ENCODE measurements around the gene INS.

INS gene

GRCh38 chr11:2142762-2143202 is 18.2 kb downstream of the INS start:
- Mint-ChIP-seq H3K9me3 (no peaks in the 10 kb centered on the region), H3K36me3 (no peaks in the 10 kb centered on the region), H3K27ac (peak overlapping the region; percentile 46), H3K4me3 (no peak overlapping the region), H3K27me3 (peaks cover 31% of the 10 kb centered on the region), H3K4me1 (peaks cover 4% of the 10 kb centered on the region)
- DNase-seq (ENCODE audit: low spot score in 2 of 2) (no peak), ATAC-seq (ENCODE audit: low read depth) (peak; percentile 15)

- Mint-ChIP-seq H3K4me1 (peaks cover 8% of the 10 kb centered on the region), H3K9me3 (no peaks in the 10 kb centered on the region), H3K27ac (no peak overlapping the region), H3K27me3 (peaks cover 35% of the 10 kb centered on the region), H3K4me3 (no peak overlapping the region), H3K36me3 (no peaks in the 10 kb centered on the region)
- DNase-seq (ENCODE audit: low spot score in 2 of 2) = no peak
- no peak for ATAC-seq (ENCODE audit: low read depth)
These were observed 18.7 kb downstream of the INS start for GRCh38 chr11:2142300-2142759.

- H3K9me3 Mint-ChIP-seq = no peaks in the 10 kb centered on the region
- no peaks in the 10 kb centered on the region for H3K36me3 Mint-ChIP-seq
- peaks cover 35% of the 10 kb centered on the region for H3K27me3 Mint-ChIP-seq
- peak overlapping the region; percentile 47 for H3K27ac Mint-ChIP-seq
- ATAC-seq (ENCODE audit: low read depth) = no peak
- no peak for DNase-seq (ENCODE audit: low spot score in 2 of 2)
- no peak overlapping the region for H3K4me3 Mint-ChIP-seq
- peaks cover 14% of the 10 kb centered on the region for H3K4me1 Mint-ChIP-seq
These were observed 20.3 kb downstream of the INS start for GRCh38 chr11:2140411-2141400.

GRCh38 chr11:2139621-2140337 is 21.2 kb downstream of the INS start:
- H3K27ac Mint-ChIP-seq = no peak overlapping the region
- H3K4me1 Mint-ChIP-seq = peaks cover 14% of the 10 kb centered on the region
- H3K27me3 Mint-ChIP-seq = peaks cover 36% of the 10 kb centered on the region
- H3K9me3 Mint-ChIP-seq = no peaks in the 10 kb centered on the region
- no peak overlapping the region for H3K4me3 Mint-ChIP-seq
- DNase-seq (ENCODE audit: low spot score in 2 of 2) = no peak
- no peak for ATAC-seq (ENCODE audit: low read depth)
- H3K36me3 Mint-ChIP-seq = no peaks in the 10 kb centered on the region

- peaks cover 14% of the 10 kb centered on the region for H3K4me1 Mint-ChIP-seq
- peak within 1 kb of the TSS; percentile 69 for H3K27ac Mint-ChIP-seq
- peaks cover 36% of the 10 kb centered on the region for H3K27me3 Mint-ChIP-seq
- H3K9me3 Mint-ChIP-seq = no peaks in the 10 kb centered on the region
- no peaks in the 10 kb centered on the region for H3K36me3 Mint-ChIP-seq
- H3K4me3 Mint-ChIP-seq = peak within 1 kb of the TSS; percentile 83
- DNase-seq (ENCODE audit: low spot score in 2 of 2) = no peak
- ATAC-seq (ENCODE audit: low read depth) = peak; percentile 38
These were observed 21.9 kb downstream of the INS start, which contains the start of gene IGF2 for GRCh38 chr11:2139123-2139521. Gene IGF2 (minus strand): TSS chr11:2139389. CDS start chr11:2135523, 3,866 bp downstream.

- peak overlapping the region; percentile 69 for H3K27ac Mint-ChIP-seq
- DNase-seq (ENCODE audit: low spot score in 2 of 2) = no peak
These were observed 22.4 kb downstream of the INS start for GRCh38 chr11:2138431-2139122.

GRCh38 chr11:2138068-2138430 is 23.0 kb downstream of the INS start:
- Mint-ChIP-seq H3K9me3 (no peaks in the 10 kb centered on the region), H3K27ac (peak overlapping the region; percentile 69), H3K4me3 (peak overlapping the region; percentile 83), H3K36me3 (no peaks in the 10 kb centered on the region), H3K4me1 (peaks cover 14% of the 10 kb centered on the region), H3K27me3 (peaks cover 39% of the 10 kb centered on the region)
- no peak for ATAC-seq (ENCODE audit: low read depth)
- no peak for DNase-seq (ENCODE audit: low spot score in 2 of 2)

More at GRCh38 chr11:2138431-2139122, 22.4 kb downstream of the INS start:
- Mint-ChIP-seq H3K9me3 (no peaks in the 10 kb centered on the region), H3K4me3 (peak overlapping the region; percentile 83), H3K36me3 (no peaks in the 10 kb centered on the region), H3K27me3 (peaks cover 37% of the 10 kb centered on the region), H3K4me1 (peaks cover 14% of the 10 kb centered on the region)
- peak; percentile 10 for ATAC-seq (ENCODE audit: low read depth)

GRCh38 chr11:2137202-2138067 is 23.6 kb downstream of the INS start:
- DNase-seq (ENCODE audit: low spot score in 2 of 2) (no peak), ATAC-seq (ENCODE audit: low read depth) (no peak)
- Mint-ChIP-seq H3K27me3 (peaks cover 36% of the 10 kb centered on the region), H3K9me3 (no peaks in the 10 kb centered on the region), H3K36me3 (no peaks in the 10 kb centered on the region), H3K4me3 (peak overlapping the region; percentile 41), H3K4me1 (peaks cover 14% of the 10 kb centered on the region), H3K27ac (no peak overlapping the region)

GRCh38 chr11:2136952-2137201 is 24.1 kb downstream of the INS start:
- ATAC-seq (ENCODE audit: low read depth) (no peak), DNase-seq (ENCODE audit: low spot score in 2 of 2) (no peak)
- Mint-ChIP-seq H3K27ac (no peak overlapping the region), H3K4me1 (peaks cover 14% of the 10 kb centered on the region), H3K36me3 (no peaks in the 10 kb centered on the region), H3K9me3 (peaks cover under 1% of the 10 kb centered on the region), H3K27me3 (peaks cover 34% of the 10 kb centered on the region), H3K4me3 (peak overlapping the region; percentile 27)

GRCh38 chr11:2136209-2136951 is 24.6 kb downstream of the INS start:
- Mint-ChIP-seq H3K36me3 (no peaks in the 10 kb centered on the region), H3K27me3 (peaks cover 37% of the 10 kb centered on the region), H3K4me3 (peak overlapping the region; percentile 27), H3K9me3 (peaks cover 3% of the 10 kb centered on the region), H3K27ac (no peak overlapping the region), H3K4me1 (peaks cover 14% of the 10 kb centered on the region)
- no peak for ATAC-seq (ENCODE audit: low read depth)
- DNase-seq (ENCODE audit: low spot score in 2 of 2) = no peak

- DNase-seq (ENCODE audit: low spot score in 2 of 2) (no peak), ATAC-seq (ENCODE audit: low read depth) (no peak)
- Mint-ChIP-seq H3K4me1 (peaks cover 14% of the 10 kb centered on the region), H3K4me3 (no peak overlapping the region), H3K27ac (no peak overlapping the region), H3K9me3 (peaks cover 5% of the 10 kb centered on the region), H3K36me3 (no peaks in the 10 kb centered on the region), H3K27me3 (peaks cover 34% of the 10 kb centered on the region)
These were observed 25.3 kb downstream of the INS start for GRCh38 chr11:2135648-2136201.

- Mint-ChIP-seq H3K4me3 (no peak overlapping the region), H3K4me1 (peaks cover 14% of the 10 kb centered on the region), H3K36me3 (no peaks in the 10 kb centered on the region), H3K9me3 (peaks cover 5% of the 10 kb centered on the region), H3K27ac (no peak overlapping the region), H3K27me3 (peaks cover 34% of the 10 kb centered on the region)
- no peak for ATAC-seq (ENCODE audit: low read depth)
- no peak for DNase-seq (ENCODE audit: low spot score in 2 of 2)
These were observed 25.9 kb downstream of the INS start for GRCh38 chr11:2135018-2135569.

Data from memory B cell (primary cell).